HG03159 (cell line): ENCODE measurements around the gene RARB.

Experiments
- ATAC-seq: cut with Tn5 transposase; IDR thresholded peaks from one replicate; pipeline ENCODE4 v1.9.1; 2021; ENCODE audit warnings: mild to moderate bottlenecking, moderate library complexity; ENCODE audit not compliant: unreplicated experiment

RARB gene

DNA sequence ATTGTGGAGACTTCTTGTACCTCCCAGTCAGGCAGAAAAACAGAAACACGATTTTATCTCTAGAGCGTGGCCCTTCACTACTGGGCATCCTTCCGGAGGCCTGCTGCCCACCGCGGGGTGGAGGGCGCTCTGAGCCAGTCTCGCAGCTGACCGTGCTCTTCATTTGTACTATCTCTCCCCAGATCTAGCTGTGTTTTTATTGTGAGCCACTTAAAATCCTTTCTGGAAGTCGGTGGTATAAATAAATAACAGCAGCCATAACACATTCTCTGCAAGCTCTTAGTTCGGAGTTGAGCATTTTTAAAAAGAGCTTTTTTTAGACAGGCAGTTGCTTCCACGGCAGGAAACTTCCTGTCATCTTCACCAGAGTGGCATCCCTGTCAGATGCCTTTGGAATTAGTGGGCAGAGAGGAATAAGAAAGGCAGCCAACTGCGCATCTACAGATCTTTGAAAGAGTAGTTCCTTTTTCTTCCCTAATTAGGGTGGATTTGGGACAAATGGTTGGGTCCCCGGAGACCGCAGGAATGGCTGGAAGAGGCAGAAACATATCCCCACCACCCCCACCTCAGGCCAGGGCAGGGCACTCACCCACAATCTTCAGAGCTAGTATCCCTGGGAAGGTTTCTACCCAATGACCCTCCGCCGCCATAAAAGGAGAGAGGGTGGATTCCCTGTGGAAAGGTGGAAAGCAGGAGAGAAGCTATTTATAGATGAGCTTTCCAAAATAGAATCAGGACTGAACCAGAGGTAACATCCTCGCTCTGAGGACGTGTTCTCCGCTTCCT, 145.5 kb downstream of the RARB start:
- ATAC-seq = no peak

DNA sequence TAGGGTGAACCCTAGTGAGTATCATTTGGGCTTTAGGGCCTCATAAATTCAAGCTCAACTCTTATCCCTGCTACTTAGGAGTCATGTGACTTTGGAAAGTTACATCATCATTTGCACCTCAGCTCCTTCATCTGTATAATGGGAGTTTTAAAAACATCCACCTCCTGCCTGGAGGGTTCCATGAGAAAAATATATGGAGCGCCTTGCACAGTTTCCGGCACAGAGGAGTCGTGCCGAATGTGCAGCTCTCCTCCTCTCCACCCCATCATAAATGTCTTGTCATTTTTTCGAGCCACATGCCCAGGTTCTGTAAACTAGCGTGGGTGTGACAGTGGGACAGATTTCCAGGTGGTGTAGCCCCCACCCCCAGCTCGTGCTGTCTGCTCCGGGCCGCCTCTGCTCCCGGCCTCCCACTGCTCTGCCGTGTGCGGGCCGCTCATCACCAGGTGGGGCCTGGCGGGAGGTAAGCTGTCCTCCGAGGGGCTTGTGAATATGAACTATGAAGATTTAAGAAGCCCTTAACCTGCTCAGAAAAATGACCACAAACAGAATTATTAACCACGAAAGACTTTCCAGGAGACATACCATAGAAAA, 146.2 kb downstream of the RARB start:
- no peak for ATAC-seq

DNA sequence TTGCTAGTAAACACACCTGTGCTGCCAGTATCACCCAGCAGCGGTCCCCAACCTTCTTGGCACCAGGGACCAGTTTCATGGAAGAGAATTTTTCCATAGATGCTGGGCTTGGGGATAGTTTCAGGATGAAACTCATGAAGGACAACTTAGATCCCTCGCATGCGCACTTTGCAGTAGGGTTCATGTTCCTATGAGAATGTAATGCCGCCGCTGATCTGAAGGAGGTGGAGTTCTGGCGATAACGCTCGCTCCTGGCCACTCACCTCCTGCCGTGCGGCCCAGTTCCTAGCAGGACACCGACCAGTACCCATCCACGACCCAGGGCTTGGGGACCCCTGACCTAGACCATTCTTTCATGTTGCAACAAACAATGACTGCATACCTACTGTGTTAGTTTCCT, 146.9 kb downstream of the RARB start:
- no peak for ATAC-seq

DNA sequence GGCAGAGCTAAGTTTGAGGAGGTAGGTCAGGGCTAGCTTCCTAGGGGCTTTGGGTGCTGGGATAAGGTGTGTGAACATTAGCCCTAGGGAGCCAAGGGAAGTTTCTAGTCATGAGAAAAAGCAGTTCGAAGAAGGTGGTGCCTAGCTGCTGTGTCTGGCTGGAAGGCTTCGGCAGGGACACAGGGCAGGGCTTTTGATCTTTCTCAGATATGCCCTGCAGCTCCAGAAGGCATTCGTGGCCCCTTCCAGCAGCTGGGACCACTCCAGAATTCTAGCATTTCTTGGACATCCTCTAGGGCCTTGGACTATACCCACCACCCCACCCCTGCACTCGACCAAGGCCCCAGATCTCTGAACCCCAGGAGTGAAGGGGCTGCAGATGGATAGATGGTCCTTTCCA, 148.1 kb downstream of the RARB start:
- no peak for ATAC-seq

DNA sequence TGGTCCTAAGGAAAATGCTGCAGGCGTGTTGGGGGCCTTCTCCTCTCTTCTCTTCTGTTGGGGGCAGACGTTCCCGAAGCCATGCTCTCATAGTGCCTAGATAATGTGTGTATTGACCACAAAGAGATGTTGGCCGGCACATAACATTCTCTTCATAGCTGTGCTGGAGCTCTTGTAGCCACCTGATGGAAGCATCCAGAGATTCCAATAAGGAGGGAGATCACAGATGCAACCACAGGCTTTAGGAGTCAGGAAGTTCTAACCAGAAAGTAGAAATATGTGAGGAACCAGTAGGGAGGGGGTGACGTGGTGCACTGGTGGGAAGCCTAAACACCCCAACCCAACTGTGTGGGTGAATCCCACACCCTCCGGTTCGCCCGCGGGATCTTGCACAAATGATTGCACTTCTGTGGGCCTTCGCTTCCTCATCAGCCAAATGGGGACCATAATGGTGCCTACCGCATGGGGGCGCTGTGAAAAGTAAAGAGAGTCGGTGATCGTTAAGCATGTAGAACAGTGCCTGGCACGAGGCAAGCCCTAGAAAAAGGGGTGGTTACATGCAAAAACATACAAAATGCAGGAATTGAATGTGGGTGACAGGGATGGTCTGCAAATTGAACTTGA, 148.9 kb downstream of the RARB start:
- ATAC-seq = no peak

DNA sequence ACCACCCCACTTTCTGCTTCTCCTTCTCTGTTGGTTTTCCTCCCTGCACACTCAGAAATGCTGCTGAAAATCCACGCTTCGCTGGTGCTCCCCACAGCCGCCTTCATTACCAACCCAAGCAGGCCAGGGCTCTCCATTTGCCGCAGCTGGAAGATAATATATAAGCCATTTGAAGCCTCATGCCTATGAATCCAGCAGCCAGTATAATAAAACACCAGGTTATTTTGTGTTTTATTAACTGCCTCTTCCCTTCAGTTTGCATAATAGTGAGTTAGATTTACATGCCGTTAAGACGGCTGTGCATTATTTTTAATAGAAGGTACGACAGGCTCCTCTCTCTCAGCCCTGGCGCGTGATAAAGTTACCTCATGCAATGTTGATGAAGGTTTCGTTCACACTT, 150.0 kb downstream of the RARB start:
- no peak for ATAC-seq

DNA sequence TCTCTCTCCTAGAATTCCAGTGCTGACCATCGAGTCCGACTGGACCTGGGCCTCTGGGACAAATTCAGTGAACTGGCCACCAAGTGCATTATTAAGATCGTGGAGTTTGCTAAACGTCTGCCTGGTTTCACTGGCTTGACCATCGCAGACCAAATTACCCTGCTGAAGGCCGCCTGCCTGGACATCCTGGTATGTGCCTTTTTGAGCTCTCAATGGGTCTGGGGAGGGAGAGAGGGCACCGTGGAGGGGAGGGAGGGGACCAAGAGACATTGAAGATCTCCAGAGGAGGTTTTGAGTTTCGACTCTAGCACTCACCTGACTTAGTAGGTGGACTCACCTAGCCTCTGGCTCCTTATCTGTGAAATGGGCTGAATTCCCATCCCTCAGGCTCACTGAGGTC, 152.5 kb downstream of the RARB start:
- ATAC-seq = no peak

DNA sequence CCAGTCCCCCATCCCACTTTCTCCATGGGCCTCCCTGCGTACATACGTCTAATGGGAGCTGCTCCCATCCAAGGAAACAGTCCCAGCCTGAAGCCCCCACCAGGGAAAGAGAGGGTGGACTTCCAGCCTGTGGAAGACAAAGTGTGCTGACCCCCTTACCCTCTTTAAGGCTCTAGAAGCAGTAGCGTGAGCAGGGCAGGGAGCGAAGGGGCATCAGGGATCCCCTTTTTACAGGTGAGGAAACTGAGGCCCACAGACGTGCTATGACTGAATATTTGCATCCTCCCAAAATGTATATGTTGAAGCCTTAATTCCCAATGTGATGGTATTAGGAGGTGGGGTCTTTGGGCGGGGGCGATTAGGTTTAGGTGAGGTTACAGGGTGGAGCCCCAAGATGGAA, 153.3 kb downstream of the RARB start:
- no peak for ATAC-seq

DNA sequence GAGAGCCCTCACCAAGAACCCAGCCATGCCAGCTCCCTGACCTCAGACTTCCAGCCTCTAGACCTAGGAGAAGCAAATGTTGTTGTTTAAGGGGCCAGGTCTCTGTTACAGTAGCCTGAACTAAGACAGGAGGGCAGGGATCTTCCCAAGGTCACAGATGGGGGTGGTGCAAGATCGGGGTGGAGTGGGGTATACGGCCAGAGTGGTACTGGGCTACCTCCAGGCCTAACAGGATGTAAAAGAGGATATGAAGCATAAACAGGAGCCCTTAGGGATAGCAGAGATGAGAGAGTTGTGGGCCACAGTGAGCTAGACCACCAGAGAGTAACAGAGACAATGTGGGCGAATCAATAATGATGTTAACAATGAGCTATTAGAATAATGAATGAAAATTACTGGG, 153.8 kb downstream of the RARB start:
- no peak for ATAC-seq

DNA sequence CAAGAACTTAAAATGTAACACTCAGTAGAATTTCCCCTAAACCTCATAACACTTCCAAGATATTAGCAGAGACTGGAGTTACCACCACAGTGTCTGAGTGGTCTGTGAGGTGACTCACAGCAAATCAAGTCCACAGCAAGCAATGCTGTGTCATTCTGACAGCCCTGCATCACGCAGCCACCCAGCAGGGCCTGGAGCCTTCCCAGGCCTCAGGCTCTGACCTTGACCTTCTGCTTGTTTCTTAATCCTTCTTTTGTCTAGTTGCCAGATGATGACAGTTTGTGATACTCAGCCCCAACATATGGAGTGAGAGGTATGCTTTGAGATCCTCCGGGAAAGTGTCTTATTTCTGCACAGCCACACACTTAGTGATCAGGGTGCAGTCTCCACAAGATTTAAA, 154.2 kb downstream of the RARB start:
- ATAC-seq = no peak

DNA sequence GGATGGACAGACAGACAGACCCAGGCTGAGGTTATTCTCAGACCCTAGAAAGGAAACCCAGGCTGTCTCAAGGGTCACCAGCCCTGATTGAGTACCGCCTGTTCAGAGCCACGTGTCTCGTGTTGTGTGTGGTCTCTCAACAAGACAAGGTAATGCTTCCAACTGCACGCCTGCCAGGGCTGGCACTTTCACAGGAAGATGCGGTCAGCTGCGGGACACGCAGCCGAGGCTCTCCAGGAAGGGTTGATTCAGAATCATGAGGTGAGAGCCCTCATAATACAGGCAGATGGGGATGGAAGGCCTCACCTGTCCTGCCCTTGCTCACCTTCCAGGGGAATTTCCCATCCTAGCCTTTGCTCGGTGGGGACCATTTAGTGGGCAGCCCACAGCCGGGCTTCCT, 155.3 kb downstream of the RARB start:
- ATAC-seq = no peak

DNA sequence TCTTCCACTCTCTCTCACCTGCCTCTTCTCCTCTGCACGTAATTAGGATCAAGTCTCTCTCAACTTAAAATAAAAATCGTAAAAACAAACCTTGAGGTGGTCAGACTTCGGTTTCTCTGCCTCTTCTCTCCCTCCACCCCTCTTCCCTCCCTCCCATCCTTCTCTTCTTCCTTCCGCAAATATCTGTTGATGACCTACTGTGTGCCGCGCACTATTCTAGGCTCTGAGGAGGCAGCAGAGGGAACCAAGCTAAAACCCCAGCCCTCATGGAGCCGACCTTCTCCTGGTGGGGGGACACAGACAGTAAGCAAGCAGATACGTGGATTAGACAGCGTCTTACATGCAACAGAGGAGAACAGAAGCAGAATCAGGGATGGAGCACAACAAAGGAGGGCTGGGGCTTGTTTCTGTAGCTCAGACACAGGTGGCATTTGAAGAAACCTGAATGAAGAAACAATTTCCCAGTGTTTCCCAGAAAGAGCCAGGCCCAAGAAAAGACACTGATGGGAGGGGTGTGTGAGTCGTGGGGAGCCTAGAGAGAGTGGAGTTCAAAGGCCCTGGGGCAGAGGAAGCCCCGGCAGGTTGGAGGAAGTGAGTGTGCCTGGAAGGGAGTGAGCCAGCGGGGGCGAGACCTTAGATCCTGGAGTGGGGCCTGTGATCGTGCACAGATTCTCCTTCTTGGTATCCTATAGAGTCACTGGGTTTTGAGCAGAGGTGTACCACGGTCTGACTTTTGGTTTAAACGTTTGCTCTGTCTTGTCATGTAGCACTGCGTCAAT, 156.1 kb downstream of the RARB start:
- no peak for ATAC-seq

DNA sequence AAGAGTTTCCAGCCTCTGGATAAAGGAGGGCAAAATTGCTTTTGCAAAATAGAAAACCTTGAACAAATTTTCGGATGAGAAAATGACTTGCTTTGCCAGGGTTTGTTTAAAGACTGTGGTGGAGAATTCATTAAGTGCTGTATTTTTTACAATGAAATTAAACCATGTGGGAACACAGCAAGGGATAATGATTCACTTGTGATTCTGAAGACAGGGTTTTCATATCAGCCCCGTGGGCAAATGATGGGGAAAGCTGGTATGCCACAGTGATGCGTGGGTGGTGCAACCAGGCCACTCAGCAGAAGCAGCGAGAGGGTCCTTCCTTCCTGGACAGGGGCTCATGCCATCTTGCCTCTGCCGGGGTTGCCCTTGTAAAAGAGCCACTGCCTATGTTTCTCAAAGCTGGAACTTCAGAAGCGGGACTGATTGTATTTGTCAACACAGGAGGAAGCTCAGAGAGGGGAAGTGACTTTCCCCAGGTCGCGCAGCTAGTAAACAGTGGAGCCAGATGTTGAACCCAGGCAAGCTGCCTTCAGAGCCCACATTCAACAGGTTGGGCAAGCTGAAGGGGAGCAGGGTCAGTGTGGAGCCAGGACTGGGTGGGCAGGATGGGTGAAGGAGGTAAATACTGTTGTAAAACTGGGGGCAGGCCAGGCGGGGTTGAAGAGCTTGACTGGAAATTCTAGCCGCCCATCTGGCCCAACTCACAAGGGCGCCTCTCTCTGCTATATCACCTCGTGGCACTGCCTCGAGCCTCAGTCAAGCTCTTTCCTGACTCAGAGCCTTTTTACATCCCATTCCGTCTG, 157.5 kb downstream of the RARB start:
- no peak for ATAC-seq

DNA sequence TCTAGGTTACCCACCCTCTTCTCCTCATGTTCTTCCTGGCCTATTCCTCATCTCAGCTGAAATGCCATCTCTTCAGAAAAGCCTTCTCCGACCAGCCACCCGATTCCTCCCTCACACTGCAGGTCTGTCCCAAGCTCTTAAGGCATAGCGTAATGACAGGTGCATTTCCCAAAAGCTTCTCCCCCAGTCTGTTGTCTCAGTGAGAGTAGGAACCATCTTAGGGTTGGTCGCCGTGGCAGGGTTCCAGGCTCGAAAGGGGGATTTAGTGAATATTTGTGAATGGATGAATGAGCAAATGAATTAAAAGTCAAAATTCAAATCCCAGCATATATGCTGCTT, 158.1 kb downstream of the RARB start:
- no peak for ATAC-seq

DNA sequence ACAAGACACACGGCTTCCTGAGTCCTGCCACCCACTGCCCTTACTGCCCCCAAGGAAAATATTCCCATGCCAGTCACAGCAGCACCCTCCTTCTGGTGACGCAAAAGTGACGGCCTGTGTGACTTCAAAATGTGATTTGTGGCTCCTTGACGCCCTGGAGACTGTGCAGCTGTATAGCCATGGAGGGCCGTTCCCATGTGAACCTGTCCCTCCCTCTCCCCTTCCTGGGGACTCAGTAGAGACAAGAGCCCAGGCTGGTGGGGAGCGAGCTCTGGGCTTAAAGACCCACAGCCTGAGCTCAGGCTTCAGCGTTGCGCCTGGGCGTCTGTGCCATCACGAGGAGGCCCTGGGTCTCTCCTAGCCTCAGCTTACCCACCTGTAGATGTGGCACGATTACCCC, 158.5 kb downstream of the RARB start:
- no peak for ATAC-seq

DNA sequence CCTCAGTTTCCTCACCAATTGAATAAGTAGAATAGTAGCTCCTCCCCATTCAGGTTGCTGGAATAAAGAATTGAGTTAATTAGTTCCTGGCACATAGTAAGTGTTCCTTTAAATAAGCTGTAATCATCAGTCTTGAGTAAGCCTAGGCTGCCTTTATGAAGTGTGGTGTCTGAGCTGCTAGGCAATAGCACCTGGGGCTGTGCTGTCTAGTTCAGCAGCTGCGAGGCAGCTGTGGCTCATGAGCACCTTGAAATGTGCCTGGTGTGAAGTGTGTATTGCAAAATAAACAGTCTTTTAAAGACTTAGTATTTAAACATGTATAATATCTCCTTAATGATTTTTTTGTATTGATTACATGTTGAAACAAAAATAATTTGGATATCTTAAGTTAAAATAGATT, 159.0 kb downstream of the RARB start:
- ATAC-seq = no peak

DNA sequence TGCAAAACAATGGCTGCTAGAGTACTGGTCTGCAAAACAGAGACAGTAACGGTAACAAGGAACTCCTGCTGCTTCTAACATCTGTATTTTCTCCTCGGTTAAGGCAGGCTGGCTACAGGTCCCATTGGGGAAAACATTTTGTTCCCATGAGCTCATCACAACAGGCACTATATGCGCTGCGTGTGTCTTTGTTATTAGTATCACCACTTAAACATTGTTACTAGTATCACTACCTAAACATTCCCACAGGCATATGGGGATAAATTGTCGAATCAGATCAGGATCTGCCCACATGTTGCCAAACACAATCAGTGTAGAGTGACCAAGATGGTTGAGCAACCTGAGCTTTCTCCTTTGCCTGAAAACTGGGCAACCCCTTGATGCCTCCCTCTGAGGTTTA, 159.5 kb downstream of the RARB start:
- ATAC-seq = no peak

DNA sequence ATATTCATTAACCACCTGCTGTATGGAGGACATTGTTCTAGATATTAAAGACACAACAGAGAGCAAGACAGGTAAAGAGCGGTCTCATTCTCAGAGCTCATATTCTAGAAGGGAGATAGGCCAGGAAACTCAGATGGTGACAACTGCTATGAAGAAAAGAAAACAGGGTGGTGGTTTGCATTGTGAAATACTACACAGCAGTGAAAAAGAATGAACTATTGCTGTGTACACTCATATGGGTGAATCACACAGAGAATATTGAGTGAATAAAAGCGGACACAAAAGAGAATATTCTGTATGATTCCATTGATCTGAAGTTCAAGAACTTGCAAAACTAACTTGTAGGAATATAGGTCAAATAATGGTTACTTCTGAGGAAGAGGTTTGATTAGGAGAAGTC, 159.9 kb downstream of the RARB start:
- no peak for ATAC-seq

DNA sequence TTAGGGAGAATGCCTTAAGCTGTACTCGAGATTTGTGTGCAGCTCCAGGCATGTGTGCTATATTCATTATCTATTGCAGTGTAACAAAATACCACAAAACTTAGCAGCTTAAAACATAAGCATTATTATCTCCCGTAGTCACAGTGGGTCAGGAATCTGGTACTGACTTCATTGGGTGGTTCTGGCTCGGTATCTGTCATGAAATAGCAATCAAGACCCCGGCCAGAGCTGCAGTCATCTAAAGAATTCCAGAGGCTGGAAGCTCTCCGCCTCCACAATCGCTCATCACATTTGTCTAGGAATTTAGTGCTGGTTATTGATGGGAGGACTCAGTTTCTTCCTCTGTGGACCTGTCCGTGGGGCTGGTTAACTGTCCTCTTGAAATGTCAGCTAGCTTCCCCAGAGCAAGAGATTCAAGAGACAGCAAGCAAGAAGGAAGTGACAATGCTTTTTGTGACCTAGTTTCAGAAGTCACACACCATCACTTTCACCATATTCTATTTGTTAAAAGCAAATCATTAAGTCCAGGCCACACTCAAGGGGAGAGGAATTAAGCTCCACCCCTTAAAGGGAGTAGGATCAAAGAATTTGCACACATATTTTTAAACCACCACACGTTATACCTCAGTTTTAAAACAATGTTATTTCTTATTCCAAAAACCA, 160.5 kb downstream of the RARB start:
- ATAC-seq = no peak

DNA sequence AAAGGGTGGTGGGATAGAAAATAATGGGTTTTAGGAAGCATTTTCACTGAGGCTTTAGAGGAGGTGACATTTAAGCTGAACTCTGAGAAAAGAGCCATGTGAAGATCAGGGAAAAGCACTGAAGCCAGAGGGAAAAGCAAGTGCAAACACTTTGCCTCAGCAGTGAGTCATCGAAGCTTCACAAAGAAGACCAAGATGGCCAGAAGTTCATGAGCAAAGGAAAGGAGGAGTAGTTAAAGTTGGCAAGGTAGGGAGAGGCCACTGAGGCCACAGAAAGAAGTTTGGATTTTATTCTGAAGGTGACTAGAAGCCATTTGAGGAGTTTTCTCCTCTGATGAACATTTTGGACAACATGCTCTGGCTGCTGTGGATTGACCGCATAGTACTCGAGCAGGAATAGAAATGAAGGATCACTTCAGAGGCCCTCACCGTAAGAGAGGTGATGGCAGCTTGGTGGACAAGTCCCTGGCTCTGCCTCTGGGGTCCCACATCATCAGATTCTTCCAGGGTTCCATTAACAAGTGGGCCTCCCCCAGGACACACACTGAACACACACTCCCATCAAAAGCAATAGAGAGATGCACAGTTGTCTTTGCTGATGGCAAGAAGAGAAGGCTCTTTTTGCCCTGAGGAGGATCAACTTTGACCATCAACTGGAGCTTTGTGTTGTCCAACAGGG, 161.2 kb downstream of the RARB start:
- no peak for ATAC-seq
